PFSK-1 (cell line): Measurements from ENCODE around the gene NTPCR.

Experiments used
- FOXP2 ChIP-seq: optimal IDR thresholded peaks from 2 replicates; pipeline ENCODE3; 2011; ENCODE audit warnings: borderline replicate concordance, control low read depth, inconsistent platforms; ENCODE audit not compliant: insufficient read depth; ENCODE audit errors: extremely low read length, extremely low read depth
- POLR2AphosphoS5 ChIP-seq: IDR thresholded peaks from 2 replicates; pipeline ENCODE4 v1.6.1; 2012; ENCODE audit warnings: low read depth, mild to moderate bottlenecking, control low read depth, low read length, moderate library complexity
- REST ChIP-seq, 2 experiments: IDR thresholded peaks; 2 replicates each; pipeline versions ENCODE4 v1.6.1 to v1.8.0; 2011 to 2012; ENCODE audit warnings: low read depth in 2 of 2, low read length in 2 of 2, control low read depth in 1 of 2, inconsistent platforms in 1 of 2, mild to moderate bottlenecking in 1 of 2, moderate library complexity in 1 of 2; ENCODE audit not compliant: insufficient read depth in 1 of 2
- SIN3A ChIP-seq: IDR thresholded peaks from 2 replicates; pipeline ENCODE4 v1.6.1; 2012; ENCODE audit warnings: mild to moderate bottlenecking, low read length, moderate library complexity, borderline replicate concordance; ENCODE audit not compliant: insufficient read depth
- TAF1 ChIP-seq: IDR thresholded peaks from 2 replicates; pipeline ENCODE4 v1.6.1; 2012; ENCODE audit warnings: low read length, control low read depth, borderline replicate concordance; ENCODE audit not compliant: insufficient read depth

Gene NTPCR

GRCh38 chr1:233005703-233006102 is 55.3 kb downstream of the NTPCR start:
- no peak for TF ChIP-seq FOXP2
- TF ChIP-seq POLR2AphosphoS5 = no peak
- TF ChIP-seq SIN3A = no peak

GRCh38 chr1:233006108-233006507 is 55.7 kb downstream of the NTPCR start:
- TF ChIP-seq POLR2AphosphoS5 = no peak

- TF ChIP-seq SIN3A (no peak), POLR2AphosphoS5 (no peak), FOXP2 (no peak), REST (IDR thresholded peaks at IDR 0.05; ENCODE audit: insufficient read depth in 1 of 2, low read depth in 2 of 2, low read length in 2 of 2) (no peak), TAF1 (no peak)
These were observed 56.1 kb downstream of the NTPCR start for GRCh38 chr1:233006541-233006973.

- TF ChIP-seq TAF1 (no peak), REST (IDR thresholded peaks at IDR 0.05; ENCODE audit: insufficient read depth in 1 of 2, low read depth in 2 of 2, low read length in 2 of 2) (no peak), POLR2AphosphoS5 (no peak), FOXP2 (no peak), SIN3A (no peak)
These were observed 59.7 kb downstream of the NTPCR start for GRCh38 chr1:233010146-233010545.

- no peak for TF ChIP-seq POLR2AphosphoS5
These were observed 61.6 kb downstream of the NTPCR start for GRCh38 chr1:233012021-233012420.

- TF ChIP-seq REST (IDR thresholded peaks at IDR 0.05; ENCODE audit: insufficient read depth in 1 of 2, low read depth in 2 of 2, low read length in 2 of 2) (no peak), TAF1 (no peak), SIN3A (no peak), FOXP2 (no peak)
These were observed 65.6 kb downstream of the NTPCR start for GRCh38 chr1:233015965-233016364.

- no peak for TF ChIP-seq POLR2AphosphoS5
- TF ChIP-seq FOXP2 = no peak
- TF ChIP-seq REST (IDR thresholded peaks at IDR 0.05; ENCODE audit: insufficient read depth in 1 of 2, low read depth in 2 of 2, low read length in 2 of 2) = no peak
- no peak for TF ChIP-seq TAF1
- no peak for TF ChIP-seq SIN3A
These were observed 66.4 kb downstream of the NTPCR start for GRCh38 chr1:233016798-233017197.
